Esophagus muscularis mucosa (tissue), 3 donors: ENCODE measurements around the gene DNAAF5.

Experiments used
- CTCF ChIP-seq, 3 experiments: fragments of 200-600 bp in 2 of 3; fragments of 450-650 bp in 1 of 3; sonication (generic) in 2 of 3; IDR thresholded peaks; one replicate each; pipeline ENCODE4 v1.5.1; 2017 to 2019; ENCODE audit warnings: antibody characterized with exemption in 3 of 3, mild to moderate bottlenecking in 2 of 3, moderate library complexity in 1 of 3
- EP300 ChIP-seq: sonication (generic); formaldehyde crosslinking; IDR thresholded peaks from one replicate; pipeline ENCODE4 v1.6.1; 2017; ENCODE audit warnings: antibody characterized with exemption

- TF ChIP-seq CTCF (IDR thresholded peaks at IDR 0.05) (no peak), EP300 (no peak)
Observed at GRCh38 chr7:816751-817671, 90.5 kb downstream of the DNAAF5 start.
